Gastroesophageal sphincter (tissue), 4 donors: ENCODE measurements around the gene ASF1A. TPM values are rescaled to one million over a fixed set of nuclear protein-coding genes. Genes with fewer than 3 reads are reported as not detected.

Experiments
- ATAC-seq: fragments of 150-250 bp; one replicate; pipeline ENCODE4 v1.9.1; 2016; ENCODE audit warnings: mild to moderate bottlenecking, moderate library complexity
- H3K27ac ChIP-seq, 4 donors: fragments of 200-600 bp; sonication (generic) in 3 of 4; 1 replicate in 3 of 4; 2 replicates in 1 of 4; pipeline ENCODE4 v1.5.1; 2016 to 2019
- H3K27me3 ChIP-seq: fragments of 200-600 bp; sonication (generic); one replicate; pipeline ENCODE4 v1.5.1; 2019
- H3K36me3 ChIP-seq, 2 donors: fragments of 200-600 bp; sonication (generic); one replicate each; pipeline ENCODE4 v1.5.1; 2019; ENCODE audit warnings: control low read depth in 1 of 2
- H3K4me1 ChIP-seq, 3 donors: fragments of 200-600 bp; sonication (generic); 1 replicate in 2 of 3; 2 replicates in 1 of 3; pipeline ENCODE4 v1.5.1; 2016 to 2019; ENCODE audit warnings: control low read depth in 2 of 3
- H3K4me3 ChIP-seq, 2 donors: fragments of 200-600 bp; sonication (generic); one replicate each; pipeline ENCODE4 v1.5.1; 2019; ENCODE audit warnings: mild to moderate bottlenecking in 1 of 2, moderate library complexity in 1 of 2
- H3K9me3 ChIP-seq, 3 donors: fragments of 200-600 bp; sonication (generic); one replicate each; pipeline ENCODE4 v1.5.1; 2017 to 2019; ENCODE audit warnings: control low read depth in 2 of 3
- CTCF ChIP-seq, 4 experiments: fragments of 200-600 bp in 2 of 4; fragments of 450-650 bp in 2 of 4; sonication (generic) in 1 of 4; IDR thresholded peaks; one replicate each; pipeline ENCODE4 v1.5.1; 2017 to 2019; ENCODE audit warnings: antibody characterized with exemption in 4 of 4, mild to moderate bottlenecking in 2 of 4, moderate library complexity in 2 of 4
- EP300 ChIP-seq: sonication (generic); formaldehyde crosslinking; IDR thresholded peaks from one replicate; pipeline ENCODE4 v1.6.1; 2017; ENCODE audit warnings: antibody characterized with exemption, mild to moderate bottlenecking
- POLR2A ChIP-seq, 2 donors: fragments of 450-650 bp; IDR thresholded peaks; one replicate each; pipeline ENCODE4 v1.6.1; 2017; ENCODE audit warnings: antibody characterized with exemption in 2 of 2, mild to moderate bottlenecking in 2 of 2, moderate library complexity in 1 of 2
- POLR2AphosphoS5 ChIP-seq: sonication (generic); formaldehyde crosslinking; IDR thresholded peaks from one replicate; pipeline ENCODE4 v1.6.1; 2017; ENCODE audit warnings: antibody characterized with exemption
- WGBS, 2 donors: methylation state at CpG; one replicate each; pipeline ENCODE4 v1.1.5; 2018; ENCODE audit warnings: low coverage in 1 of 2; 5-methylcytosine and 5-hydroxymethylcytosine counted together
- total RNA-seq, 4 donors: library from RNA; depleted of rRNA; stranded (reverse); fragments of >200 nt; gene quantifications; one replicate each; pipeline ENCODE4 v1.1.0, GENCODE V29; 2016

Gene ASF1A
- total RNA-seq, 4 donors from 2014 or later = 10.0 to 23.3 (median 13.6) TPM

GRCh38 chr6:118860363-118860762 is 33.6 kb upstream of the ASF1A start:
- Histone ChIP-seq H3K27ac (no peak overlapping the region), H3K36me3 (peaks cover 0 to 9% of the 10 kb centered on the region in 2 donors), H3K4me1 (peaks cover 0 to 12% (median 8%) of the 10 kb centered on the region in 3 donors), H3K27me3 (no peaks in the 10 kb centered on the region), H3K4me3 (no peak overlapping the region), H3K9me3 (peaks cover 0 to 5% (median 0%) of the 10 kb centered on the region in 3 donors)
- TF ChIP-seq POLR2AphosphoS5 (no peak), POLR2A (IDR thresholded peaks at IDR 0.05) (no peak), EP300 (no peak), CTCF (IDR thresholded peaks at IDR 0.05) (no peak)
- ATAC-seq = no peak
- 92 to 100% methylated on average over 1 of the region's 1 CpG for WGBS, 2 donors

- 80 to 100% methylated on average over 1 to 3 of the region's 10 CpGs for WGBS, 2 donors
- no peak for TF ChIP-seq POLR2A (IDR thresholded peaks at IDR 0.05)
- TF ChIP-seq CTCF (IDR thresholded peaks at IDR 0.05) = no peak
- TF ChIP-seq EP300 = no peak
- TF ChIP-seq POLR2AphosphoS5 = no peak
- Histone ChIP-seq H3K4me3 (no peak overlapping the region), H3K4me1 (peaks cover 0 to 14% (median 8%) of the 10 kb centered on the region in 3 donors), H3K36me3 (peaks cover 0 to 9% of the 10 kb centered on the region in 2 donors), H3K27ac (no peak overlapping the region), H3K27me3 (no peaks in the 10 kb centered on the region), H3K9me3 (peaks cover 0 to 5% (median 0%) of the 10 kb centered on the region in 3 donors)
- no peak for ATAC-seq
Measured at GRCh38 chr6:118860880-118861279, 33.1 kb upstream of the ASF1A start.

DNA sequence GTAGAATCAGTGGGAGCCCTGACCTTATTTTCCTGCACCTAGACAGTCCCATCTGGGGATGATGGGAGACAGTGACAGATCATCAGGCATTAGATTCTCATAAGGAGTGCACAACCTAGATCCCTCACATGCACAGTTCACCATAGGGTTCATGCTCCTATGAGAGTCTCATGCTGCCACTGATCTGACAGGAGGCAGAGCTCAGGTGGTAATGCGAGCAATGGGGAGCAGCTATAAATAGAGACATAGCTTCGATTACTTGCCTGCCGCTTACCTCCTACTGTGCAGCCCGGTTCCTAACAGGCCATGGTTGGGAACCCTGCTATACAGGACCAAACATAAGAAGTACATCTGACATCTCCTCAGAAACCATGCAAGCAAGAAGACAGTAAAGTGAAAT is 31.5 kb upstream of the ASF1A start:
- Histone ChIP-seq H3K4me3 (no peak overlapping the region), H3K27me3 (no peaks in the 10 kb centered on the region), H3K9me3 (peaks cover 0 to 5% (median 0%) of the 10 kb centered on the region in 3 donors), H3K27ac (no peak overlapping the region), H3K4me1 (peaks cover 0 to 14% (median 8%) of the 10 kb centered on the region in 3 donors), H3K36me3 (peaks cover 0 to 9% of the 10 kb centered on the region in 2 donors)
- TF ChIP-seq CTCF (IDR thresholded peaks at IDR 0.05) = no peak
- no peak for ATAC-seq
- WGBS, 2 donors = 86 to 95% methylated on average over 3 to 4 of the region's 4 CpGs

DNA sequence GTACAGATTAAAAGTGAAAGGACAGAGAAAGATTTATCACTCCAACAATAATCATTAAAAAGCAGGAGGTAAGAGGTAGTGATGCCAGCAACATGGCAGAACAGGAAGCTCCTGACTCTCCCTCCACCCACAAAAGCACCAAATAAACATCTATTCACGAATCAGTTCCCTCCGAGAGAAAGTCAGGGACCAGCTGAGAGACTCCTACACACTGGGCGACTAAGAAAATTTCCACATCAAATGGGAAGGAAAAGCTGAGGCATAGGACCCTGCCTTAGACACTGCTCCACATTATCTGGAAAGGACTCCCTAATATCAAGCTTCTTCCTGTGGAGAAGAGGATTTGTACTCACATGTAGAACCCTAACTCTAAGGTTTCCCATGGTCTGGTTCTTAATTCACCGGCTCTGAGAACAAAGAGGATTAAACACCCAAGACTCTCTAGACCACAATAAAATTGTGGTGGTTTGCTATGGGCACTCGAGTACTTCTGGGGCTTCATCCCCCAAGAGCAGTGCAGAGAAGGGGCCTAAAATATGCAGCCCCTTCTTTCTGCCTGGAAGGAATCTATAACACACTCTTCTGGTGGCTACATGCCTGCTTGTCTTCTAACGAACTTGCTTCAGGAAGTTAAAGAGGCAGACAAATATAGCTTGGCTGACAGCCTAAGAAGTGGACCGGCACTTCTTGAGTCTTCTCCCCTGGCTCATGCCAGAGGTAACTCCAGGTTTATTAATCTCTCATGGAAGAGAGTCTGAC is 29.4 kb upstream of the ASF1A start:
- Histone ChIP-seq H3K9me3 (peaks cover 0 to 5% (median 0%) of the 10 kb centered on the region in 3 donors), H3K27ac (no peak overlapping the region), H3K4me1 (peaks cover 0 to 14% (median 8%) of the 10 kb centered on the region in 3 donors), H3K4me3 (no peak overlapping the region), H3K27me3 (no peaks in the 10 kb centered on the region), H3K36me3 (peaks cover 0 to 9% of the 10 kb centered on the region in 2 donors)
- TF ChIP-seq CTCF (IDR thresholded peaks at IDR 0.05) (no peak), EP300 (no peak), POLR2AphosphoS5 (no peak), POLR2A (IDR thresholded peaks at IDR 0.05) (no peak)
- ATAC-seq = no peak
- 44 to 52% methylated on average over 5 to 7 of the region's 7 CpGs for WGBS, 2 donors

GRCh38 chr6:118865100-118865391 is 28.9 kb upstream of the ASF1A start:
- no peak overlapping the region for H3K27ac ChIP-seq
- peaks cover 0 to 9% of the 10 kb centered on the region in 2 donors for H3K36me3 ChIP-seq
- no peak overlapping the region for H3K4me3 ChIP-seq
- H3K4me1 ChIP-seq = peaks cover 0 to 14% (median 8%) of the 10 kb centered on the region in 3 donors
- ATAC-seq = no peak
- peaks cover 0 to 5% (median 0%) of the 10 kb centered on the region in 3 donors for H3K9me3 ChIP-seq
- TF ChIP-seq EP300 = no peak
- TF ChIP-seq CTCF (IDR thresholded peaks at IDR 0.05) = no peak
- no peak for TF ChIP-seq POLR2A (IDR thresholded peaks at IDR 0.05)
- no peak for TF ChIP-seq POLR2AphosphoS5
- WGBS, 2 donors = 39% methylated on average over 2 of the region's 2 CpGs; no CpG with 5 or more reads in 1 of the 2 donors
- no peaks in the 10 kb centered on the region for H3K27me3 ChIP-seq
